IMR-90 (cell line): ENCODE data around the gene MXD4. TPM values are rescaled to one million over a fixed set of nuclear protein-coding genes. Genes with fewer than 3 reads are reported as not detected.
A peak's percentile ranks its signal among the peaks of the same experiment; 100 is the strongest.

Experiments used
- ATAC-seq: fragments of 200-7000 bp; cut with Tn5 transposase; 2 replicates; pipeline ENCODE4 v1.9.1; 2020; ENCODE audit warnings: low read depth, mild to moderate bottlenecking, moderate library complexity
- BruUV-seq: library from RNA; stranded (reverse); fragments of 400-500 nt; replicated peaks from 2 replicates; lab custom pipeline; 2021; lab: Mats Ljungman, UMichigan
- CTCF ChIA-PET: fragments of 300-600 bp; formaldehyde crosslinking; extraction: SDS; loops from one replicate; lab custom pipeline; 2021; ENCODE audit warnings: antibody characterized with exemption; lab: Yijun Ruan, JAX
- POLR2A ChIA-PET: fragments of 300-600 bp; sonication (Branson Sonifier 250); formaldehyde crosslinking; loops from one replicate; lab custom pipeline; 2022; ENCODE audit warnings: antibody characterized with exemption; ENCODE audit not compliant: unreplicated experiment; lab: Charles Lee
- DNase-seq: peaks from one replicate; pipeline ENCODE4 v3.0.0; 2013
- H2AFZ ChIP-seq: replicated peaks from 2 replicates; pipeline ENCODE3; 2013; ENCODE audit warnings: low read length, mild to moderate bottlenecking; ENCODE audit not compliant: poor library complexity
- H2AK5ac ChIP-seq: 2 replicates; pipeline ENCODE4 v1.6.1; 2013; ENCODE audit warnings: low read depth, low read length, inconsistent platforms
- H2AK9ac ChIP-seq: replicated peaks from 2 replicates; pipeline ENCODE3; 2013; ENCODE audit warnings: mild to moderate bottlenecking, low read depth, low read length, moderate library complexity; ENCODE audit not compliant: poor library complexity
- H2BK120ac ChIP-seq: 2 replicates; pipeline ENCODE4 v1.6.1; 2013; ENCODE audit warnings: low read depth, low read length, inconsistent platforms
- H2BK15ac ChIP-seq: 3 replicates; pipeline ENCODE4 v1.6.1; 2013; ENCODE audit warnings: low read depth, low read length, inconsistent platforms
- H2BK20ac ChIP-seq: 2 replicates; pipeline ENCODE4 v1.6.1; 2013; ENCODE audit warnings: low read depth, mild to moderate bottlenecking, inconsistent platforms, low read length, moderate library complexity
- H2BK5ac ChIP-seq: 2 replicates; pipeline ENCODE4 v1.6.1; 2013; ENCODE audit warnings: mild to moderate bottlenecking, low read depth, low read length, inconsistent platforms; ENCODE audit not compliant: poor library complexity, severe bottlenecking
- H3K14ac ChIP-seq: replicated peaks from 2 replicates; pipeline ENCODE4 v1.6.1; 2013; ENCODE audit warnings: low read depth, low read length, inconsistent platforms
- H3K18ac ChIP-seq: 2 replicates; pipeline ENCODE4 v1.6.1; 2013; ENCODE audit warnings: low read depth, low read length, control low read depth
- H3K23ac ChIP-seq: 2 replicates; pipeline ENCODE4 v1.6.1; 2013; ENCODE audit warnings: low read depth, low read length, inconsistent platforms
- H3K27ac ChIP-seq: 2 replicates; pipeline ENCODE4 v1.5.1; 2013; ENCODE audit warnings: mild to moderate bottlenecking, control low read depth, low read length; ENCODE audit not compliant: insufficient read depth
- H3K27me3 ChIP-seq: 2 replicates; pipeline ENCODE4 v1.6.1; 2013; ENCODE audit warnings: low read length; ENCODE audit not compliant: control insufficient read depth, insufficient read depth
- H3K36me3 ChIP-seq: 2 replicates; pipeline ENCODE4 v1.6.1; 2013; ENCODE audit warnings: low read length, mixed read lengths; ENCODE audit not compliant: control insufficient read depth, insufficient read depth
- H3K4ac ChIP-seq: 2 replicates; pipeline ENCODE4 v1.6.1; 2013; ENCODE audit warnings: low read depth, low read length, inconsistent platforms
- H3K4me1 ChIP-seq: 2 replicates; pipeline ENCODE4 v1.6.1; 2013; ENCODE audit warnings: low read length, mixed read lengths; ENCODE audit not compliant: control insufficient read depth, insufficient read depth
- H3K4me2 ChIP-seq: 2 replicates; pipeline ENCODE4 v1.6.1; 2013; ENCODE audit warnings: low read depth, mild to moderate bottlenecking, control low read depth, low read length, moderate library complexity
- H3K4me3 ChIP-seq: 2 replicates; pipeline ENCODE4 v1.5.1; 2013; ENCODE audit warnings: low read depth, mild to moderate bottlenecking, control low read depth, low read length, moderate library complexity; ENCODE audit not compliant: insufficient read depth
- H3K56ac ChIP-seq: 2 replicates; pipeline ENCODE4 v1.6.1; 2013; ENCODE audit warnings: low read length, inconsistent platforms; ENCODE audit not compliant: insufficient read depth; ENCODE audit errors: extremely low read depth
- H3K79me1 ChIP-seq, 2 experiments: 2 replicates each; pipeline ENCODE4 v1.6.1; 2013; ENCODE audit warnings: low read length in 2 of 2, inconsistent platforms in 1 of 2, low read depth in 1 of 2
- H3K9ac ChIP-seq: 2 replicates; pipeline ENCODE4 v1.6.1; 2013; ENCODE audit warnings: low read depth, low read length, control low read depth
- H3K9me1 ChIP-seq: 2 replicates; pipeline ENCODE4 v1.6.1; 2013; ENCODE audit warnings: low read length, inconsistent platforms; ENCODE audit not compliant: insufficient read depth
- H3K9me3 ChIP-seq: 2 replicates; pipeline ENCODE4 v1.6.1; 2013; ENCODE audit warnings: low read length; ENCODE audit not compliant: control insufficient read depth, insufficient read depth
- H4K20me1 ChIP-seq: 2 replicates; pipeline ENCODE4 v1.6.1; 2013; ENCODE audit warnings: low read length, inconsistent platforms; ENCODE audit not compliant: insufficient read depth
- H4K5ac ChIP-seq: 2 replicates; pipeline ENCODE4 v1.6.1; 2013; ENCODE audit warnings: mild to moderate bottlenecking, low read depth, low read length, control low read depth
- H4K8ac ChIP-seq, 2 experiments: 2 replicates each; pipeline ENCODE4 v1.6.1; 2013; ENCODE audit warnings: low read depth in 2 of 2, low read length in 2 of 2, control low read depth in 1 of 2, inconsistent platforms in 1 of 2
- H4K91ac ChIP-seq: 2 replicates; pipeline ENCODE4 v1.6.1; 2013; ENCODE audit warnings: low read depth, low read length, inconsistent platforms; ENCODE audit not compliant: insufficient read depth
- ELK1 ChIP-seq: fragments of 150-350 bp; IDR thresholded peaks from 2 replicates; pipeline ENCODE4 v1.6.1; 2016; ENCODE audit warnings: low read depth, mild to moderate bottlenecking, low read length, moderate library complexity, borderline replicate concordance
- MAZ ChIP-seq: IDR thresholded peaks from 2 replicates; pipeline ENCODE4 v1.6.1; 2012; ENCODE audit warnings: low read depth, mild to moderate bottlenecking, low read length, improper control_type of control experiment, moderate library complexity, borderline replicate concordance
- POLR2A ChIP-seq: IDR thresholded peaks from 2 replicates; pipeline ENCODE4 v1.6.1; 2012; ENCODE audit warnings: mild to moderate bottlenecking, low read depth, low read length
- SMC3 ChIP-seq: fragments of 150-350 bp; IDR thresholded peaks from 2 replicates; pipeline ENCODE4 v1.6.1; 2016; ENCODE audit warnings: low read depth, mild to moderate bottlenecking, antibody characterized with exemption, low read length, moderate library complexity
- WGBS, 2 experiments: methylation state at CpG; one replicate each; pipeline versions ENCODE4 v1.1.5 to v1.1.7; 2013; ENCODE audit warnings: missing lambda C conversion rate in 2 of 2; ENCODE audit not compliant: insufficient read length in 1 of 2; ENCODE audit errors: extremely low coverage in 2 of 2; 5-methylcytosine and 5-hydroxymethylcytosine counted together
- dilution Hi-C: fragments of 300-500 bp; cut with HindIII; formaldehyde crosslinking; loops from one replicate; pipeline ENCODE4 v1.14.3; 2018; ENCODE audit warnings: low sequenced_read_pairs; ENCODE audit not compliant: unreplicated experiment
- in situ Hi-C: fragments of 300-500 bp; cut with MboI; formaldehyde crosslinking; loops from 3 replicates; pipeline ENCODE4 v1.14.3; 2019; ENCODE audit warnings: low sequenced_read_pairs, inconsistent platforms, mixed read lengths
- intact Hi-C: fragments of 100-400 bp; cut with micrococcal nuclease; formaldehyde crosslinking; loops from 2 replicates; pipeline ENCODE4 v1.10.0; 2022
- polyA plus RNA-seq, 3 experiments: library from polyadenylated mRNA; depleted of rRNA; stranded (reverse); fragments of >200 nt; gene quantifications; 2 replicates each; pipeline ENCODE4 v1.2.3, GENCODE V29; 2012; ENCODE audit warnings: low replicate concordance in 1 of 3
- total RNA-seq: library from RNA; depleted of rRNA; stranded (reverse); fragments of >200 nt; gene quantifications from 2 replicates; pipeline ENCODE4 v1.2.3, GENCODE V29; 2012

MXD4 gene
- total and polyA plus RNA-seq, 2 of the 4 experiments (the other 2 are of a cell fraction), result 22.8 to 54.4 TPM

GRCh38 chr4:2217726-2218125, 44.2 kb downstream of the MXD4 start:
- no CpG with 5 or more reads among the region's 3 CpGs for WGBS, 2 experiments
- POLR2A ChIA-PET, result no interaction called here
- CTCF ChIA-PET, result no interaction called here
- dilution Hi-C loops, result no loop called here
- H3K23ac ChIP-seq, result no peak overlapping the region
- no peak overlapping the region for H2AFZ ChIP-seq
- no peak overlapping the region for H2BK20ac ChIP-seq
- H2AK5ac ChIP-seq, result no peak overlapping the region
- H4K91ac ChIP-seq, result no peak overlapping the region
- H3K4me3 ChIP-seq, result no peak overlapping the region
- H3K4ac ChIP-seq, result no peak overlapping the region
- no peak overlapping the region for H3K9ac ChIP-seq
- H2BK120ac ChIP-seq, result no peak overlapping the region
- BruUV-seq, result no TSS peak
- H3K18ac ChIP-seq, result no peak overlapping the region
- peaks cover 11% of the 10 kb centered on the region for H4K20me1 ChIP-seq
- H3K4me1 ChIP-seq, result peaks cover 3% of the 10 kb centered on the region; the same call in 1 of the 2 replicates
- H3K27ac ChIP-seq, result no peak overlapping the region
- no peak overlapping the region for H3K56ac ChIP-seq
- peak; percentile 67 for DNase-seq
- TF ChIP-seq POLR2A, result no peak
- TF ChIP-seq ELK1, result no peak
- no peak for TF ChIP-seq SMC3
- no peak for TF ChIP-seq MAZ
- H3K4me2 ChIP-seq, result no peak overlapping the region
- no peaks in the 10 kb centered on the region for H3K79me1 ChIP-seq
- H4K5ac ChIP-seq, result no peak overlapping the region
- no peaks in the 10 kb centered on the region for H3K9me1 ChIP-seq
- H4K8ac ChIP-seq, result no peak overlapping the region
- in situ Hi-C loops, result no loop called here
- ATAC-seq, result no peak
- no peak overlapping the region for H2BK5ac ChIP-seq
- H3K36me3 ChIP-seq, result no peaks in the 10 kb centered on the region
- H3K14ac ChIP-seq, result no peak overlapping the region
- H2BK15ac ChIP-seq, result no peak overlapping the region
- H3K27me3 ChIP-seq, result peaks cover 2% of the 10 kb centered on the region
- no peak overlapping the region for H2AK9ac ChIP-seq
- H3K9me3 ChIP-seq, result no peaks in the 10 kb centered on the region
- intact Hi-C loops, result no loop called here
